Sigmoid colon (tissue), 7 donors: ENCODE results near the gene SLC44A5. TPM values are rescaled to one million over a fixed set of nuclear protein-coding genes. Genes with fewer than 3 reads are reported as not detected.

ENCODE experiments used
- DNase-seq: peaks from one replicate; pipeline ENCODE4 v3.0.0-alpha.2; 2019
- H3K27ac ChIP-seq, 4 donors: fragments of 200-600 bp; sonication (generic); one replicate each; pipeline ENCODE4 v1.5.1; 2016 to 2019; ENCODE audit warnings: mild to moderate bottlenecking in 1 of 4
- H3K27me3 ChIP-seq, 3 donors: fragments of 200-600 bp; sonication (generic); one replicate each; pipeline ENCODE4 v1.5.1; 2019; ENCODE audit warnings: mild to moderate bottlenecking in 1 of 3
- H3K36me3 ChIP-seq, 4 donors: fragments of 200-600 bp; sonication (generic); one replicate each; pipeline ENCODE4 v1.5.1; 2016 to 2019
- H3K4me1 ChIP-seq, 4 donors: fragments of 200-600 bp; sonication (generic); one replicate each; pipeline ENCODE4 v1.5.1; 2017 to 2019
- H3K4me3 ChIP-seq, 4 donors: fragments of 200-600 bp; sonication (generic); one replicate each; pipeline ENCODE4 v1.5.1; 2017 to 2019; ENCODE audit warnings: mild to moderate bottlenecking in 2 of 4, moderate library complexity in 1 of 4
- H3K9me3 ChIP-seq, 4 donors: fragments of 200-600 bp in 3 of 4; sonication (generic) in 3 of 4; one replicate each; pipeline versions ENCODE4 v1.5.1 to v1.6.1; 2013 to 2019
- EP300 ChIP-seq, 4 donors: sonication (generic); formaldehyde crosslinking; IDR thresholded peaks; one replicate each; pipeline ENCODE4 v1.6.1; 2017; ENCODE audit warnings: antibody characterized with exemption in 4 of 4
- POLR2A ChIP-seq, 2 donors: fragments of 450-650 bp; IDR thresholded peaks; one replicate each; pipeline ENCODE4 v1.6.1; 2016; ENCODE audit warnings: antibody characterized with exemption in 2 of 2, mild to moderate bottlenecking in 2 of 2, moderate library complexity in 2 of 2
- POLR2AphosphoS5 ChIP-seq, 4 donors: sonication (generic); formaldehyde crosslinking; IDR thresholded peaks; one replicate each; pipeline ENCODE4 v1.6.1; 2017; ENCODE audit warnings: antibody characterized with exemption in 4 of 4
- WGBS, 2 donors: extraction: QIAGEN DNeasy Blood & Tissue Kit; methylation state at CpG; one replicate each; pipeline ENCODE4 v1.1.7; 2013; 5-methylcytosine and 5-hydroxymethylcytosine counted together
- intact Hi-C: fragments of 100-400 bp; cut with DNase I; formaldehyde crosslinking; loops from one replicate; pipeline ENCODE4 v1.15.1; 2023
- polyA plus RNA-seq, 3 donors: library from polyadenylated mRNA; stranded (reverse); fragments of 200-250 nt; gene quantifications; one replicate each; pipeline ENCODE4 v1.2.3, GENCODE V29; 2013
- total RNA-seq, 4 donors: library from RNA; depleted of rRNA; stranded (reverse); fragments of >200 nt; gene quantifications; one replicate each; pipeline ENCODE4 v1.1.0, GENCODE V29; 2016
- TF ChIP-seq, protein P1 (sequence below), 4 experiments: fragments of 450-650 bp in 3 of 4; fragments of 200-600 bp in 1 of 4; IDR thresholded peaks; one replicate each; pipeline ENCODE4 v1.5.1; 2016 to 2019; ENCODE audit warnings: antibody characterized with exemption in 4 of 4, mild to moderate bottlenecking in 3 of 4, moderate library complexity in 2 of 4
- donor health status: healthy with polysubstance abuse.
- donor health status: Bipolar disorder and iron deficiency.
- donor health status: healthy.

SLC44A5 gene
- total and polyA plus RNA-seq, 7 donors, result 0.36 to 1.4 (median 0.67) TPM; not detected in 1

DNA sequence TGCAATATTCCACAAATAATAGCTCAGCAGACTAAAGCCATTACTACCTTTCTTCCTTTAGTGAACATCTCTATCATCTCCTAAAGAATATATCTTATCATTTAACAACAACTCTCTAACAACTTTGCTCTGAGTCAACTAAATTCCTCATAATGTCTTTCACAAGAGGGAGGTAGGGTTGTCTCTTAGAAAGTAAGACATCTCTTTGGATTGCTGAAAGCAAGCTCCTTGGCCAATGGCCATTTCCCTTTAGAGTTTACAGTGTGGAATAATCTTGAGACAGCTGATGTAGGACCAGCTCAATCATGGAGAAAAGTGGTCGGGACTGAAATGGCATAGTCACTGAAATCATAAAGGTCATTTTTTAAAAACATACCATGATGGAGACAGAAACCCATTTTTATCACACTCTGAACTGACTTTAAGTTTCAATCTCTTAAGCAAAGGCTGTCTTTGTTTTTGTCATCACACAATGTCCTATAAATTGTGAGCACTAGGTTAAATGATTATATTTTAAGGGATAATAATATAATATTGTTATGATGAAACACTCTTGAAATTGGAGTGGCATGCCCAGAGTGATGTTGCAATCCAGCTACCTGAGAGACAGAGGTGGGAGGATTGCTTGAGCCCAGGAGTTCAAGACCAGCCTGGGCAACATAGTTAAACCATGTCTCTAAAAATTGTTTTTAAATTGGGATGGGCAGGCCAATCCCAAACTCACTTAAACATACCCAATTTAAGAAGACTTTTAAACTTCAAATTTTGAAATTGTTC is 91.1 kb downstream of the SLC44A5 start:
- intact Hi-C loops, result no loop called here
- H3K27me3 ChIP-seq, result no peaks in the 10 kb centered on the region
- H3K4me1 ChIP-seq, result no peaks in the 10 kb centered on the region
- 66 to 93% methylated on average over 1 of the region's 1 CpG for WGBS, 2 donors
- no peak overlapping the region for H3K4me3 ChIP-seq
- no peaks in the 10 kb centered on the region for H3K9me3 ChIP-seq
- H3K27ac ChIP-seq, result no peak overlapping the region
- TF ChIP-seq POLR2A (IDR thresholded peaks at IDR 0.05), result no peak
- TF ChIP-seq, protein P1, sequence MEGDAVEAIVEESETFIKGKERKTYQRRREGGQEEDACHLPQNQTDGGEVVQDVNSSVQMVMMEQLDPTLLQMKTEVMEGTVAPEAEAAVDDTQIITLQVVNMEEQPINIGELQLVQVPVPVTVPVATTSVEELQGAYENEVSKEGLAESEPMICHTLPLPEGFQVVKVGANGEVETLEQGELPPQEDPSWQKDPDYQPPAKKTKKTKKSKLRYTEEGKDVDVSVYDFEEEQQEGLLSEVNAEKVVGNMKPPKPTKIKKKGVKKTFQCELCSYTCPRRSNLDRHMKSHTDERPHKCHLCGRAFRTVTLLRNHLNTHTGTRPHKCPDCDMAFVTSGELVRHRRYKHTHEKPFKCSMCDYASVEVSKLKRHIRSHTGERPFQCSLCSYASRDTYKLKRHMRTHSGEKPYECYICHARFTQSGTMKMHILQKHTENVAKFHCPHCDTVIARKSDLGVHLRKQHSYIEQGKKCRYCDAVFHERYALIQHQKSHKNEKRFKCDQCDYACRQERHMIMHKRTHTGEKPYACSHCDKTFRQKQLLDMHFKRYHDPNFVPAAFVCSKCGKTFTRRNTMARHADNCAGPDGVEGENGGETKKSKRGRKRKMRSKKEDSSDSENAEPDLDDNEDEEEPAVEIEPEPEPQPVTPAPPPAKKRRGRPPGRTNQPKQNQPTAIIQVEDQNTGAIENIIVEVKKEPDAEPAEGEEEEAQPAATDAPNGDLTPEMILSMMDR (IDR thresholded peaks at IDR 0.05), result no peak
- TF ChIP-seq EP300 (IDR thresholded peaks at IDR 0.05), result no peak
- TF ChIP-seq POLR2AphosphoS5 (IDR thresholded peaks at IDR 0.05), result no peak
- DNase-seq, result no peak
- no peaks in the 10 kb centered on the region for H3K36me3 ChIP-seq

DNA sequence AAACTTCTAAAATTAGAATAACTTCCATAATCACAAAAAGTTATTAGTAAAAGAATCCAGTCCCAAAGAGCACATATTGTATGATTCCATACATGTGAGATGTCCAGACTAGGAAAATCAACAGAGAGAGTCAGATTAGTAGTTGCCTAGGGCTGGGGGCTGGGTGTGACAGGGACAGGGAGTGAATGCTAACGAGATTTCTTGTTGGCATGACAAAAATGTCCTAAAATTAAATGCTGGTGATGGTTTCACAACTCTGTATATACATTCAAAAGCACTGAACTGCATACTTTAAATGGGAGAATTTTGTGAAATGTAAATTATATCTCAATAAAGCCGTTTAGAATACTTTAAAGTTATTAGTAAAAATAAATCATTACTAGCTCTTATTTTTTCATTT is 92.2 kb downstream of the SLC44A5 start:
- Histone ChIP-seq H3K36me3 (no peaks in the 10 kb centered on the region), H3K27ac (no peak overlapping the region), H3K27me3 (no peaks in the 10 kb centered on the region), H3K9me3 (no peaks in the 10 kb centered on the region), H3K4me1 (no peaks in the 10 kb centered on the region), H3K4me3 (no peak overlapping the region)
- intact Hi-C loops, result no loop called here
- WGBS, 2 donors, result 32 to 56% methylated on average over 2 of the region's 2 CpGs
- TF ChIP-seq, protein P1 (IDR thresholded peaks at IDR 0.05), result no peak
- no peak for TF ChIP-seq EP300 (IDR thresholded peaks at IDR 0.05)
- TF ChIP-seq POLR2A (IDR thresholded peaks at IDR 0.05), result no peak
- TF ChIP-seq POLR2AphosphoS5 (IDR thresholded peaks at IDR 0.05), result no peak
- no peak for DNase-seq

DNA sequence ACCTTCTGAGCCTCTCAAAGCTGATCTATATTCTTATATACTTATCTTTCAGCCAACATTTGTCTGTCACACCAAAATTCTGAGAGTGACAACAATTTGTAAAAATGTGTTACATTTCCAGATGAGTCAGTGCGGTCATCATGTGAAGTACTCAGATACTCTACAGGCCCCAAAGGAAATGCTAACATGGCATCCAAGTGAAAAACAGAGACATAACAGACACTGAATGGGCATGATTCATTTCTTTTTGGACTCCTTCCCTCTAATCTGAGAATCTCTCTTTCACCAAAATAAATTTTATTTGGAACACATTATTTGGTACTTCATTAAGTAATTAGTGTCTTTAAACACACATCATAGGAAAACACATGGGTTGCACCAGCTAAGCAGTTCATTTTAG is 96.6 kb downstream of the SLC44A5 start:
- 94% methylated on average over 1 of the region's 1 CpG for WGBS, 2 donors

GRCh38 chr1:75506976-75507375 is 103.9 kb downstream of the SLC44A5 start:
- H3K4me1 ChIP-seq, result no peaks in the 10 kb centered on the region
- 90 to 95% methylated on average over 1 of the region's 1 CpG for WGBS, 2 donors
- H3K36me3 ChIP-seq, result no peaks in the 10 kb centered on the region
- TF ChIP-seq POLR2AphosphoS5 (IDR thresholded peaks at IDR 0.05), result no peak
- TF ChIP-seq, protein P1 (IDR thresholded peaks at IDR 0.05), result no peak
- TF ChIP-seq POLR2A (IDR thresholded peaks at IDR 0.05), result no peak
- TF ChIP-seq EP300 (IDR thresholded peaks at IDR 0.05), result no peak
- DNase-seq, result no peak
- intact Hi-C loops, result no loop called here
- H3K9me3 ChIP-seq, result no peaks in the 10 kb centered on the region
- H3K27ac ChIP-seq, result no peak overlapping the region
- no peaks in the 10 kb centered on the region for H3K27me3 ChIP-seq
- no peak overlapping the region for H3K4me3 ChIP-seq

More for the DNA sequence above, 96.6 kb downstream of the SLC44A5 start:
- no peak for DNase-seq
- Histone ChIP-seq H3K9me3 (no peaks in the 10 kb centered on the region), H3K27me3 (no peaks in the 10 kb centered on the region), H3K27ac (no peak overlapping the region), H3K36me3 (no peaks in the 10 kb centered on the region), H3K4me1 (no peaks in the 10 kb centered on the region), H3K4me3 (no peak overlapping the region)
- TF ChIP-seq EP300 (IDR thresholded peaks at IDR 0.05) (no peak), POLR2A (IDR thresholded peaks at IDR 0.05) (no peak), POLR2AphosphoS5 (IDR thresholded peaks at IDR 0.05) (no peak)
- TF ChIP-seq, protein P1 (IDR thresholded peaks at IDR 0.05), result no peak
- intact Hi-C loops, result no loop called here
